Activated CD8-positive, alpha-beta memory T cell treated with anti-CD3 and anti-CD28 coated beads for 36 hours (primary cell): Measurements from ENCODE around the gene CD300LF. TPM values are rescaled to one million over a fixed set of nuclear protein-coding genes. Genes with fewer than 3 reads are reported as not detected.

Experiments
- CTCF ChIA-PET: fragments of 350-600 bp; sonication (Branson Sonifier 250); formaldehyde crosslinking; loops from one replicate; lab custom pipeline; 2021; ENCODE audit warnings: antibody characterized with exemption; lab: Charles Lee
- POLR2A ChIA-PET: fragments of 350-600 bp; sonication (Branson Sonifier 250); formaldehyde crosslinking; loops from one replicate; lab custom pipeline; 2021; ENCODE audit warnings: antibody characterized with exemption; lab: Charles Lee
- total RNA-seq, 2 experiments: library from RNA; stranded (reverse); gene quantifications; one replicate each; pipeline ENCODE4 v1.2.3, GENCODE V29; 2021

Gene CD300LF
- total RNA-seq, 2 experiments from 2014 or later, result not detected

DNA sequence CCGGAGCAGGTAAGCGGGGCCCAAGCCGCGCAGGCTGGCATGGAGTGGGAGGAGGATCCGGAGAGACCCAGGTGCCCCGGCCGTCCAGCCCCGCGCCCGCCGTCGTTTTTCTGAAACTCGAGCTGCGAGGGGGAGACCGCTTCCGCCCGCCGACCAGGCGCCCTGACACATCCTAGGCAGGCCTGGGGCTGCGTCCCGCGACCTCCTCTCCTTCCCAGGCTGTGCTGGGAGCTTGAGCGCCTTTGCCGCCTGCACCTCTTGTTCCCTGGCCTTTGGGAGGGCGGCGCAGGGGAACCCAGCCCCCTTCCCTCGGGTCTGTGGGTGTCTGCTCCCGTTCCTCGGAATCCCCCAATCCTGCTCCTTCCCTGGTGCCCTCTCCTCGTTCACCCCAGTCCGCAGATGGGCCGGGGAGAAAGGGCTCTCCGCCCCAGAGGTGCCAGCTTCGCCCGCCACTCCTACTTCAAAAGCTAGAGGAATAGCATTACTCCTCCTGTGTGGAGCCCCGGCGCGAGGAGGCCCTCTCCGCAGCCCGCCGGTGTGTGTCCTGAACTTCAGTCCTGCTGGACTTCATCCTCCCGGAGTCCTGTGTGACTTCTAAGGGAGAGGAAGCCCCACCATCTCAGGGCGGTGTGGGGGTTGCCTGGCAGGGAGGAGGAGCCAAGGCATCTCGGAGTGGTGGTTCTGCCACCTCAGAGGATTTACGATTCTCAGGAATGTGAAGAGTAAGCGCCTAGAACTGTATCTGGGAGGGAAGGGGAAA, 36.7 kb upstream of the CD300LF start:
- ChIA-PET CTCF (interaction anchor here (0.7 to 14.3 kb wide), 10 partner anchors 7 to 175 kb away, joined by 3 to 152 read pairs (median 9); partner anchors contain the start of genes NAT9, OTOP2 and RAB37), POLR2A (interaction anchor here (0.6 to 1.9 kb wide), 10 partner anchors 10 to 223 kb away, joined by 3 to 14 read pairs (median 5); partner anchors contain the start of genes FDXR, HID1 and NAT9)

DNA sequence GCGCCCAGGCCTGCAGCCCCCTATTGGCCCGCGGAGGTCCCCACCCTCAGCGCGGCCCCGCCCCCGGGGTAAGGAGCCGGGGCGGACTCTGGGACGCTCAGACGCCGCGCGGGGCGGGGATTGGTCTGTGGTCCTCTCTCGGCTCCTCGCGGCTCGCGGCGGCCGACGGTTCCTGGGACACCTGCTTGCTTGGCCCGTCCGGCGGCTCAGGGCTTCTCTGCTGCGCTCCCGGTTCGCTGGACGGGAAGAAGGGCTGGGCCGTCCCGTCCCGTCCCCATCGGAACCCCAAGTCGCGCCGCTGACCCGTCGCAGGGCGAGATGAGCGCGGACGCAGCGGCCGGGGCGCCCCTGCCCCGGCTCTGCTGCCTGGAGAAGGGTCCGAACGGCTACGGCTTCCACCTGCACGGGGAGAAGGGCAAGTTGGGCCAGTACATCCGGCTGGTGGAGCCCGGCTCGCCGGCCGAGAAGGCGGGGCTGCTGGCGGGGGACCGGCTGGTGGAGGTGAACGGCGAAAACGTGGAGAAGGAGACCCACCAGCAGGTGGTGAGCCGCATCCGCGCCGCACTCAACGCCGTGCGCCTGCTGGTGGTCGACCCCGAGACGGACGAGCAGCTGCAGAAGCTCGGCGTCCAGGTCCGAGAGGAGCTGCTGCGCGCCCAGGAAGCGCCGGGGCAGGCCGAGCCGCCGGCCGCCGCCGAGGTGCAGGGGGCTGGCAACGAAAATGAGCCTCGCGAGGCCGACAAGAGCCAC, 36.0 kb upstream of the CD300LF start, which contains the start of gene NHERF1:
TSS of gene NHERF1 (plus strand) at position 100 of the 750 bp plus-strand sequence. CDS start at position 319, 219 bp downstream.
- POLR2A ChIA-PET, result interaction anchor here (0.6 to 1.9 kb wide), 8 partner anchors 10 to 224 kb away, joined by 3 to 14 read pairs (median 6); partner anchors contain the start of genes FDXR, HID1 and NAT9
- CTCF ChIA-PET, result interaction anchor here (1.3 to 14.3 kb wide), 5 partner anchors 10 to 175 kb away, joined by 3 to 152 read pairs (median 20); partner anchors contain the start of genes NAT9, OTOP2 and RAB37

DNA sequence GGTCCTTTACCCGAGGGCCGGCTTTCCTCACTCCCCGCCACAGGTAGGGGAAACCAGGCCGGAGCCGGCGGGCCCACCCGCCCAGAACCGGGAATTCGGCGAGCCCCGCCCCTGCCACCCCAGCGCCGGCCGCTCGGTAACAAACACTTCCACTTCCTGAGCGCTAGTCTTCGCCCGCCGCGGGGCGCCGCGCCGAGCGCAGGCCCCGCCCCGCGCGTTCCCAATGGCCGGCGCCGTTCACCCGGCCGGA, 35.5 kb upstream of the CD300LF start:
- CTCF ChIA-PET, result interaction anchor here (3.0 to 4.5 kb wide), 4 partner anchors 12 to 43 kb away, joined by 14 to 34 read pairs (median 25); partner anchors contain the start of genes NAT9 and RAB37
- POLR2A ChIA-PET, result interaction anchor here (0.7 kb wide), 1 partner anchor 77 kb away, joined by 4 read pairs; no protein-coding TSS in a partner anchor

DNA sequence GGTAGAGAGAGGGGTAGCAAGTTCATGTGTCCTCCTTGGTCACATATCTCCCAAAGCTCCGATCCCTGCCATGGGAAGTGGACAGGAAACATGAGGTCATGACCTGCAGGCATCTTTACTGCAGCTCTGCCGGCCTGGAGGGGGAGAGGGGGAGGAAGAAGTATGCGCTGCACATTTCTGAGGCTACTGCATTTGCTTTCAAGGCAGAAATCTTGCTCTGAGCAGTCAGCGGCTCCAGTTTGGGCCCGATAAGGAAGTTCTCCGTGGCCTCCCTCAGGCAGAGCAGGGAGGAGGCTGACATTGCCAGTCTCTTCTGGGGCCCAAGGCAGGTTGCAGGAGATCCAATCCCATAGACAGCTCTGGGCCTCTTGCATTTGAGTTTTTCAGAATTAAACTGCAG, 34.2 kb upstream of the CD300LF start:
- CTCF ChIA-PET, result interaction anchor here (1.6 to 4.5 kb wide), 11 partner anchors 7 to 116 kb away, joined by 3 to 47 read pairs (median 23); partner anchors contain the start of genes NAT9 and RAB37
- POLR2A ChIA-PET, result interaction anchor here (0.6 to 1.4 kb wide), 5 partner anchors 25 to 589 kb away, joined by 3 to 4 read pairs (median 4); no protein-coding TSS in a partner anchor

DNA sequence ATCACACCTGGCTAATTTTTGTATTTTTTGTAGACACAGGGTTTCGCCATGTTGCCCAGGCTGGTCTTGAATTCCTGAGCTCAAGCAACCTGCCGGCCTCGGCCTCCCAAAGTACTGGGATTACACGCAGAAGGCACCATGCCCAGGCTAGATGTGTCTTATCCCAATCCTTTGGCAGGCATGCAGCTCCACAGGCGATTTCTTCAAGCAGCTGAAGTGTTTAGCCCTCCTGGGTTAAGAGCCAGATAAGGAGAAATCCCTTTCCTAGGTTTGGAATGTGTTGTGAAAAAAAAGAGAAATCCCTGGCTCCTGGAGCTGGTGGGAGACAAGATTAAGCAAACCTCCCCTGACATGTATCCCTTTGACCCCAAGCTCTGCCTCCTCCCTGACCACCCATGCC, 33.7 kb upstream of the CD300LF start:
- CTCF ChIA-PET, result interaction anchor here (0.8 to 4.5 kb wide), 14 partner anchors 8 to 119 kb away, joined by 3 to 47 read pairs (median 18); partner anchors contain the start of genes NAT9 and RAB37
- POLR2A ChIA-PET, result interaction anchor here (0.7 to 1.4 kb wide), 3 partner anchors 25 to 40 kb away, joined by 3 to 4 read pairs (median 4); no protein-coding TSS in a partner anchor

DNA sequence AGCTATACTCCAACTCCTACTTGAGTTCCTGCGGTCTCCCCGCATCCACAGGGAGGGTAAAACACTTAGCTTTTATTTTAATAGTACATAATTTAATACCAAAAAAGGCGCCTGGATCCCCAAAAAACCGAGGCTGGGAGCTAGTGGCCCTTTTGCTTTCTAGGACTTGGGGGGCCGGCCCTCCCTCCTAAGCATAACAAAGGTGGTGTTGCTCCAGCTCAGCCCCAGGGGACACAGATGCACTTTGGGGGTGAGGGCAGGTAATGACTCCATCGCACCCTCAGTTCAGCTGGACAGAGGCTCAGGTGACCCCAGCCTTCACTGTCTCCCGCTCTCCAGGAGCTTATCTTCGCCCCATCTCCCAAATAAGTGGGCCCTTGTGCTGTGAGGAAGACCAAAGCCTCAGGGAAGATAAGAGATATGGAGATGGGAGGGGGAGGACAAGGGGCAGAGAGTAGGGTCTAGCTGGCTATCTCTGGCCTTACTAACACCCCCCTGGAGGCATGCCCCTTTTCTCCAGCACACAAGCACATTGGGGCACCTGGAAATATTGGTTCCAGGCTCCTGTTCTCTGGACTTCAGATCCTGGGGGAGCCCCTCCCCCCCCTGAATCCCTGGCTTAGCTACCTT, 32.9 kb upstream of the CD300LF start:
- ChIA-PET POLR2A (interaction anchor here (0.6 to 1.4 kb wide), 6 partner anchors 16 to 259 kb away, joined by 3 to 7 read pairs (median 4); no protein-coding TSS in a partner anchor), CTCF (interaction anchor here (0.8 to 4.5 kb wide), 16 partner anchors 9 to 120 kb away, joined by 3 to 47 read pairs (median 15); partner anchors contain the start of genes NAT9 and RAB37)

DNA sequence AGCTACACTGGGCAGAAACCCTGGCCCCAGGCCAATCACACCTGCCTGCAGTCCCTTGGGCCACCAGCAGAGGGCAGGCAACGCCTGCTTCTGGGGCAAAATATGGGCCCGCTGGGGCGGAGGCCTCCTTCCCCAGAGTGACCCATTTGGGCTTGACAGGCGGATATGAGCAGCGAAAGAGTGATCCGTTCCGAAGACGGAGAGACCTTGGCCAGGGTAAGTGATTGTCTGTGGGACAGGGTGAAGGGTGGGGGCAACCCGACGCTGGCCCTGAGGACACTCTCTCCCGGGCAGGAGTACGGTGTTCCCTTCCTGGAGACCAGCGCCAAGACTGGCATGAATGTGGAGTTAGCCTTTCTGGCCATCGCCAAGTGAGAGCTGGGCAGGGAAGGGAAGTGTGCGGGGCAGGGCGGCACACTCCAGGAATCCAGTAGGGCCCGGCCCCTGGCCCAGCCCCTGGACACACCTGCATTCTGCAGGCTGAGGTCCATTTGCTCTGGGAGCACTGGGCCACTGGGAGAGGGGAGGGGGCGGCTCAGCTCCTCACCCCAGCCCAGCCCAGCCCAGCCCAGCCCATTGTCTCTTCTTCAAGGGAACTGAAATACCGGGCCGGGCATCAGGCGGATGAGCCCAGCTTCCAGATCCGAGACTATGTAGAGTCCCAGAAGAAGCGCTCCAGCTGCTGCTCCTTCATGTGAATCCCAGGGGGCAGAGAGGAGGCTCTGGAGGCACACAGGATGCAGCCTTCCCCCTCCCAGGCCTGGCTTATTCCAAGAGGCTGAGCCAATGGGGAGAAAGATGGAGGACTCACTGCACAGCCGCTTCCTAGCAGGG, 32.2 kb upstream of the CD300LF start:
- ChIA-PET CTCF (interaction anchor here (0.6 to 4.5 kb wide), 18 partner anchors 9 to 216 kb away, joined by 3 to 47 read pairs (median 13); partner anchors contain the start of genes NAT9 and RAB37), POLR2A (interaction anchor here (0.6 to 1.4 kb wide), 6 partner anchors 17 to 260 kb away, joined by 3 to 7 read pairs (median 4); no protein-coding TSS in a partner anchor)

DNA sequence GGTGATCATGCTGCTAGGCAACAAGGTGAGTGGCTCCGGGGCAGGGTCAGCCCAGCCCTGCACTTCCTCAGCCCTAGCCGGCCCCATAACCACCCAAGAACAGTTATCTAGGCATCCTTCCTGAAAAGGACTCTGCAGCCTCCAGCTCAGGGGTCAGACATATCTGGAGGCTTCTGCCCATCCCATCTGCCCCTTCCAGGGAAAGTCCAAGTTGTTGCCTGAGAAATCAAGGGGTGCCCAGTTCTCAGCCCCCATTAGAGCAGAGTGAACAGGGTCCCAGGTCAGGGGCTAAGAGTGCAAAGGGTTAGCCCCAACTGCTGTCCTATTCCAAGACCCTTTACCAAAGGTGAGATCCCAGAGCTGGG, 31.6 kb upstream of the CD300LF start:
- POLR2A ChIA-PET, result no interaction called here
- CTCF ChIA-PET, result interaction anchor here (0.6 to 4.5 kb wide), 14 partner anchors 8 to 217 kb away, joined by 3 to 47 read pairs (median 15); partner anchors contain the start of genes NAT9 and RAB37

DNA sequence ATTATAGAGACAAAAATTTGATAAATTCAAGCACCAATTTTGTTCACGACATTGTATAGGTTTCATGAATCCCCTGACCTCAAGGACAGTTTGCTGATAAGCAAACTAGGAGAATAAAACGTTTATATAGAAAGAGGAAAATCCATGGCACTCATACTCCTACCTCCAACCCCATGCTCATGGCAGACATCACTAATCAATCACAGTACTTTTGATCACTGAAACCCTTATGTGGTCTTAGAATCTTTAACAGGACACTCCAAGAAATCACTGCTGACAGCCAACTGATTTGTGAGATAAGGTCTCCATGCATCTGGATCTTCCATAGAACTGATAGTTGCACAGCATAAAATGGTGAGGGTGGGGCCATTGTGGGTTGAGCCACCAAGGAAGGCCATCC, 31.0 kb upstream of the CD300LF start:
- POLR2A ChIA-PET, result no interaction called here
- CTCF ChIA-PET, result interaction anchor here (2.9 to 4.5 kb wide), 6 partner anchors 7 to 122 kb away, joined by 12 to 47 read pairs (median 22); partner anchors contain the start of gene RAB37

DNA sequence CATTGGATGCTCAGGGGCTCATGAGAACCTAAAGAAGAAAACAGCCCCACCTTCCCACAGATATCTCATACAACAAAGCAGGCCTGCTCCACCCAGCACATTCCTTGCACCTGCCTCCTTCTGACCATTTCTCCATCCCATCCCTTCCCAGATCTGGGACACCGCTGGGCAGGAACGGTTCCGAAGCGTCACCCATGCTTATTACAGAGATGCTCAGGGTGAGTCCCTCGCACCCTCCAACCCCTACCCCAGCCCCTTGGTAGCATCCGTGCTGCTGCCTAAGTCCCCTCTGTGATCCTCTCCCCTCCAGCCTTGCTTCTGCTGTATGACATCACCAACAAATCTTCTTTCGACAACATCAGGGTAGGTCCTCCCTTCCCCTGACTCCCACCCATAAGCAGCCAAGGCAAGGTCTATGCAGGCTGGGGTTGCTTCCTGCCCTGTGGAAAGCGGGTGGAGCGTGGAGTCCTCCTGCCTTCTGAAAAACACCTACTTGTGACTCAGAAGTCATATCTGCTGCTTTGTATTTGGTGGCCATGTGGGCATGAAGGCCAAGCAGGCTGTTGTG, 30.3 kb upstream of the CD300LF start:
- POLR2A ChIA-PET, result no interaction called here
- CTCF ChIA-PET, result interaction anchor here (0.9 to 2.4 kb wide), 5 partner anchors 8 to 121 kb away, joined by 4 to 13 read pairs (median 10); no protein-coding TSS in a partner anchor

DNA sequence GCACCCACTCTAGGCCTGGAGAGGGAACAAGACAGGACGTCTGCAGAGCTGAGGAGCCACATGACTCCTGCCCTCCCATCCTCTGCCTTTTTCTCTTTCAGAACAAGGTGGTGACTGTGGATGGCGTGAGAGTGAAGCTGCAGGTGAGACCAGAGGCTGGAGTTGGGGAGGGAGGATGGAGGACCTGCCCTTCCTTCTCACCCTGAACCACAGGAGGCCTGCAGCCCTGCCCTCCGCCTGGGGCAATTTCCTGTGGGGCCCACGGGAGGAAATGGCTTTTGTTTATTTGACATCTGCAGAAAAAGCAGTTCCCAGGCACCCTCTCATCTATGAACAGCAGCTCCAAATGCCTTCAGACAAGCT, 29.4 kb upstream of the CD300LF start:
- POLR2A ChIA-PET, result interaction anchor here (0.7 to 1.3 kb wide), 2 partner anchors 8 to 38 kb away, joined by 3 to 5 read pairs; no protein-coding TSS in a partner anchor
- CTCF ChIA-PET, result interaction anchor here (0.6 to 2.4 kb wide), 9 partner anchors 9 to 122 kb away, joined by 3 to 13 read pairs (median 5); partner anchors contain the start of genes GRIN2C and NAT9

DNA sequence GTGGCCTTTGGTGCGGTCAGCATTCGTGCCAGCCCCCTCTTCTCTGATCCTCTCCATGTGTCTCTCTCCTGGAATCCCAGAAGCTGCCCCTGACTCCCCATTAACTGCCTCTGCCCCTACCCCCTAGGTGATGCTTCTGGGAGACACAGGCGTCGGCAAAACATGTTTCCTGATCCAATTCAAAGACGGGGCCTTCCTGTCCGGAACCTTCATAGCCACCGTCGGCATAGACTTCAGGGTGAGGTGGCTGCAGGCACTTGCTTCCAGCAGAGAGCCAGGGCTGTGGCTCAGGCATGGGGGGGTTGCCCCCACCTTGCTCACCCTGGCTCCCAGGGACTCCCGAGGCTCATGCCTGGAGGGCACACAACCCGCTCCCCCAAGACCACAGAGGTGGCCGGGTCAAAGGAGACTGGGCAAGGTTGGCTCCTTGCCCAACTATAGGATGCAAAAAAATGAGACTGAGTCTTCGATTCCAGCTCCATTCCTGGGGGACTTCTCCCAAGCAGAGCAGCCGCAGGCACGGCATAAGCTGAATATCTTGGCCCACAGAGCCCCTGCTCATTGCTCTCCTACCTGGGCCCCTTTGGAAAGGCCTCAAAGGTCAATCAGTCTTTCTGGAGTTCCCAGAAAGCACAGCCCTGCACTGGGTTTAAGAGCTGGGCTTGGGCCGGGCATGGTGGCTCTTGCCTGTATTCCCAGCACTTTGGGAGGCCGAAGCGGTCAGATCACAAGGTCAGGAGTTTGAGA, 28.1 kb upstream of the CD300LF start:
- CTCF ChIA-PET, result interaction anchor here (1.0 to 2.4 kb wide), 7 partner anchors 10 to 122 kb away, joined by 3 to 13 read pairs (median 5); partner anchors contain the start of genes GRIN2C and NAT9

DNA sequence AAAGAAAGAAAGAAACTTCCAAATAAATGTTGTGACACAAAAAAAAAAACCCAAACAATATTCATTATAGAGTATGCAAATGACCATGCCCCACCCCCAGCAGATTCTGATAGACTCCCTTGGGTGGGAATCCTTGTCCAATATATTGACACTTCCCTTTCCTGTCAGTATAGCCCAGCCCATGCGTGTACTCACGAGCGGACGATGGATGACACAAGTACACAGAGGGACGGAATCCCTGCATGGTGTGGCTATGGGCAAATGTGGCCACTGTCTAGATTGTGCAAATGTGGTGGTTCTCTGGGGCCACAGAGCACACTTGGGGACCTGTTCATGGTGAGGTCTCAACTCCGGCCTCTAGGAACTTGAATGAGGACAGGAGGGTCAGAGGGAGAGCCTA, 27.4 kb upstream of the CD300LF start:
- ChIA-PET POLR2A (no interaction called here), CTCF (no interaction called here)

More for the DNA sequence above, 28.1 kb upstream of the CD300LF start:
- POLR2A ChIA-PET, result interaction anchor here (0.8 to 1.3 kb wide), 2 partner anchors 10 to 11 kb away, joined by 3 to 4 read pairs; no protein-coding TSS in a partner anchor

DNA sequence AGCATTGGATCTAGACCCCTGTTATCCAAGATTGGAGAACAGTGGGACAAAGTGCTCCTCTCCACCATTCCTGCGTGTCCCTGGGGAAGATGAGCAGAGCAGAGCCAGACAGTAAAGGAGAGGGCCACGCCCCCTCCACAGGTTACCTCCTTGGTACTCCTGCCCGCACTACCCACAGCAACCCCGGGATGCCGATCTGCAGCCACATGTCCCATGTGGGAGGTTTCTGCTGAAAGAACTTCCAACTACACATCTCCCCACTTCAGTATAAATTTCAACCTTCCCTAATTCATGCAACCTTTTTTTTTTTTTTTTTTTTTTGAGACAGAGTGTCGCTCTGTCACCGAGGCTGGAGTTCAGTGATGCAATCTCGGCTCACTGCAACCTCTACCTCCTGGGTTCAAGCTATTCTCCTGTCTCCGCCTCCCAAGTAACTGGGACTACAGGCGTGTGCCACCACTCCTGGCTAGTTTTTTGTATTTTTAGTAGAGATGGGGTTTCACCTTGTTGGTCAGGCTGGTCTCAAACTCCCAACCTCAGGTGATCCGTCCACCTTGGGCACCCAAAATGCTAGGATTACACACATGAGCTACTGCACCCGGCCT, 26.6 kb upstream of the CD300LF start:
- CTCF ChIA-PET, result interaction anchor here (0.7 to 6.5 kb wide), 7 partner anchors 10 to 124 kb away, joined by 3 to 78 read pairs (median 3); partner anchors contain the start of gene NAT9
- POLR2A ChIA-PET, result interaction anchor here (0.9 kb wide), 2 partner anchors 10 to 113 kb away, joined by 3 to 6 read pairs; no protein-coding TSS in a partner anchor
